GM12878 (cell line): ENCODE results near the gene PSIP1. TPM values are rescaled to one million over a fixed set of nuclear protein-coding genes. Genes with fewer than 3 reads are reported as not detected.

Experiments
- ATAC-seq: fragments of 200-7000 bp; cut with Tn5 transposase; 3 replicates; pipeline ENCODE4 v1.9.1; 2020; ENCODE audit warnings: mild to moderate bottlenecking, moderate library complexity
- BruUV-seq: library from RNA; stranded (reverse); fragments of 400-500 nt; replicated peaks from 2 replicates; lab custom pipeline; 2021; lab: Mats Ljungman, UMichigan
- CTCF ChIA-PET: fragments of 300-600 bp; sonication (Branson Sonifier 250); formaldehyde crosslinking; extraction: SDS; loops from one replicate; lab custom pipeline; 2021; ENCODE audit warnings: inconsistent platforms; lab: Yijun Ruan, JAX
- POLR2A ChIA-PET: fragments of 350-600 bp; formaldehyde crosslinking; extraction: SDS; loops from one replicate; lab custom pipeline; 2021; ENCODE audit warnings: inconsistent platforms; lab: Charles Lee
- RAD21 ChIA-PET: fragments of 300-600 bp; sonication (Branson Sonifier 250); formaldehyde crosslinking; loops from one replicate; lab custom pipeline; 2023; ENCODE audit warnings: antibody characterized with exemption; ENCODE audit not compliant: unreplicated experiment; lab: Charles Lee
- SMC1A ChIA-PET: fragments of 300-600 bp; sonication (Branson Sonifier 250); formaldehyde crosslinking; loops from one replicate; lab custom pipeline; 2023; ENCODE audit not compliant: unreplicated experiment, uncharacterized antibody; lab: Charles Lee
- DNase-seq: peaks from one replicate; pipeline ENCODE4 v3.0.0-alpha.2; 2011; ENCODE audit warnings: low read depth, low spot score
- FAIRE-seq: peaks from 3 replicates; lab custom pipeline; 2011; peaks lifted over from hg19 to GRCh38; lab: Jason Lieb, UNC
- H2AFZ ChIP-seq: 2 replicates; pipeline ENCODE4 v1.6.0; 2011; ENCODE audit warnings: low read depth, low read length, control low read depth; ENCODE audit not compliant: control insufficient read depth
- H3K27ac ChIP-seq: 2 replicates; pipeline ENCODE4 v1.5.1; 2011; ENCODE audit warnings: control low read depth; ENCODE audit not compliant: control insufficient read depth, insufficient read depth
- H3K27me3 ChIP-seq, 2 experiments: replicated peaks in 1 of 2; 2 replicates each; pipeline versions ENCODE4 v1.6.0 to v1.6.1; 2011; ENCODE audit warnings: low read length in 1 of 2; ENCODE audit not compliant: control insufficient read depth in 2 of 2, insufficient read depth in 2 of 2
- H3K36me3 ChIP-seq, 2 experiments: 2 replicates each; pipeline ENCODE4 v1.5.1; 2011; ENCODE audit warnings: low read length in 1 of 2; ENCODE audit not compliant: control insufficient read depth in 2 of 2, insufficient read depth in 2 of 2
- H3K4me1 ChIP-seq: 2 replicates; pipeline ENCODE4 v1.6.1; 2011; ENCODE audit warnings: mild to moderate bottlenecking, low read length, moderate library complexity, mixed read lengths; ENCODE audit not compliant: control insufficient read depth, insufficient read depth
- H3K4me2 ChIP-seq: 2 replicates; pipeline ENCODE4 v1.6.0; 2011; ENCODE audit warnings: control low read depth; ENCODE audit not compliant: control insufficient read depth, insufficient read depth
- H3K4me3 ChIP-seq: fragments of 200-600 bp; sonication (generic); 2 replicates; pipeline ENCODE4 v1.5.1; 2016
- H3K79me2 ChIP-seq: 2 replicates; pipeline ENCODE4 v1.6.0; 2011; ENCODE audit warnings: low read length; ENCODE audit not compliant: control insufficient read depth, insufficient read depth
- H3K9ac ChIP-seq: 2 replicates; pipeline ENCODE4 v1.8.0; 2011; ENCODE audit warnings: low read length, control low read depth, mixed read lengths; ENCODE audit not compliant: control insufficient read depth, insufficient read depth
- H3K9me3 ChIP-seq: replicated peaks from 3 replicates; pipeline ENCODE4 v1.5.1; 2011; ENCODE audit warnings: mild to moderate bottlenecking, low read length; ENCODE audit not compliant: control insufficient read depth, insufficient read depth
- H4K20me1 ChIP-seq: 2 replicates; pipeline ENCODE4 v1.6.0; 2011; ENCODE audit not compliant: control insufficient read depth, insufficient read depth
- KLF5 ChIP-seq: fragments of 450-650 bp; IDR thresholded peaks from 2 replicates; pipeline ENCODE4 v1.6.1; 2014; ENCODE audit warnings: mild to moderate bottlenecking; ENCODE audit not compliant: partially characterized antibody
- NFYA ChIP-seq: IDR thresholded peaks from 2 replicates; pipeline ENCODE4 v1.6.1; 2011; ENCODE audit warnings: low read depth, mild to moderate bottlenecking, low read length, improper control_type of control experiment, borderline replicate concordance
- RELA ChIP-seq: fragments of 450-650 bp; IDR thresholded peaks from 2 replicates; pipeline ENCODE4 v1.8.0; 2014; ENCODE audit warnings: borderline replicate concordance; ENCODE audit not compliant: partially characterized antibody
- SREBF1 ChIP-seq: IDR thresholded peaks from 2 replicates; pipeline ENCODE4 v1.6.1; 2012; ENCODE audit warnings: mild to moderate bottlenecking, low read length
- STAT3 ChIP-seq: IDR thresholded peaks from 2 replicates; pipeline ENCODE4 v1.6.1; 2011; ENCODE audit warnings: low read depth, low read length, improper control_type of control experiment
- SUZ12 ChIP-seq: fragments of 200-600 bp; sonication (generic); IDR thresholded peaks from one replicate; pipeline ENCODE4 v1.6.1; 2018; ENCODE audit warnings: antibody characterized with exemption, mild to moderate bottlenecking; ENCODE audit not compliant: unreplicated experiment
- TCF3 ChIP-seq: IDR thresholded peaks from 2 replicates; pipeline ENCODE4 v1.6.1; 2012; ENCODE audit warnings: low read depth, mild to moderate bottlenecking, low read length, borderline replicate concordance; ENCODE audit not compliant: insufficient read depth
- ZNF274 ChIP-seq: IDR thresholded peaks from one replicate; pipeline ENCODE4 v1.8.0; 2011; ENCODE audit not compliant: insufficient read length, insufficient read depth
- WGBS: methylation state at CpG from one replicate; pipeline ENCODE4 v1.1.6; 2016; ENCODE audit warnings: low lambda C conversion rate; ENCODE audit not compliant: insufficient replicate concordance, insufficient coverage; ENCODE audit errors: missing lambda C conversion rate; 5-methylcytosine and 5-hydroxymethylcytosine counted together
- in situ Hi-C: fragments of 300-500 bp; cut with MboI; formaldehyde crosslinking; loops from 9 replicates; pipeline ENCODE4 v1.14.3; 2018; ENCODE audit warnings: mixed read lengths
- intact Hi-C: fragments of 100-400 bp; cut with micrococcal nuclease; formaldehyde crosslinking; loops from one replicate; pipeline ENCODE4 v1.14.2; 2022; ENCODE audit not compliant: unreplicated experiment
- polyA plus RNA-seq, 11 experiments: library from polyadenylated mRNA; depleted of rRNA in 4 of 11; unstranded in 6 of 11; stranded (reverse) in 5 of 11; fragments of >200 nt; fragmentation: Nextera tagmentation in 4 of 11; fragmentation: Illumina TruSeq in 1 of 11; extraction: Ambion mirVana in 4 of 11; extraction: Trizol in 1 of 11; gene quantifications; 1 replicate in 1 of 11; 2 replicates in 10 of 11; pipeline versions ENCODE4 v1.2.1 to v1.2.3, GENCODE V29; 2011 to 2016; ENCODE audit warnings: inconsistent platforms in 2 of 11, missing spikeins in 2 of 11, low read depth in 1 of 11
- total RNA-seq, 4 experiments: library from RNA; depleted of rRNA in 3 of 4; stranded (reverse); fragments of >200 nt in 3 of 4; fragmentation: Illumina TruSeq in 1 of 4; extraction: Trizol in 1 of 4; gene quantifications; 2 replicates each; pipeline versions ENCODE4 v1.2.1 to v1.2.3, GENCODE V29; 2013 to 2021
- TF ChIP-seq, protein P1 (sequence below): fragments of 150-350 bp; IDR thresholded peaks from 2 replicates; pipeline ENCODE4 v1.6.1; 2016; ENCODE audit warnings: low read depth, low read length

The PSIP1 gene
- total and polyA plus RNA-seq, 10 of the 15 experiments (the other 5 are each of a cell fraction or from before 2014, with no cell fraction given) = 75.5 to 299 (median 173) TPM

DNA sequence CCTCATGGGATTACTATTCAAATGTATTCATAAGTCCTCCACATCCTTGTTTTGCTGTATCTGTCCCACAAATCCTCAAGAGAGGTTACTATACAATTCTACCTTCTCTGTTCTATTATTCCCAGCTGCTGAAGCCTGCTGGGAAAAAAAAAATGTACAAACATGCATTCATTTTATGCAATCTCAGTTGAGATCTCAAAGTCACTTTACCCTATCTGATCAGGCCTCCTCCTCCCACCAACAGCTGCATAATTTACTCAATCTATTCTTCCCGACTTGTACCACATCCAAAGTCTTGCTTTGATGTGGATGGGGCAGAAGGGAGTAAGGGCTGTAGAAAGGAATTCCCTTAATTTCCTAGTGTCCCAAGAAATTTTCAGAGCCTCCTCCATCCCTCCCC lies 28.6 kb downstream of the PSIP1 start:
- peaks cover 3% of the 10 kb centered on the region for H3K79me2 ChIP-seq
- in situ Hi-C loops = no loop called here
- H3K9ac ChIP-seq = no peak overlapping the region

More for the DNA sequence above, 28.6 kb downstream of the PSIP1 start:
- RAD21 ChIA-PET = interaction anchor here (1.5 to 1.6 kb wide), 3 partner anchors 24 to 52 kb away, joined by 3 to 7 read pairs (median 4); no protein-coding TSS in a partner anchor
- no peaks in the 10 kb centered on the region for H3K4me1 ChIP-seq
- H4K20me1 ChIP-seq = no peaks in the 10 kb centered on the region
- no peaks in the 10 kb centered on the region for H3K27me3 ChIP-seq
- intact Hi-C loops = no loop called here
- 92% methylated on average over 1 of the region's 1 CpG for WGBS
- H3K4me2 ChIP-seq = no peak overlapping the region
- peaks cover 4 to 21% of the 10 kb centered on the region in 2 experiments; a peak in 3 of 4 replicates for H3K36me3 ChIP-seq
- DNase-seq = no peak
- no peak for ATAC-seq
- CTCF ChIA-PET = interaction anchor here (1.0 to 2.6 kb wide), 4 partner anchors 9 to 124 kb away, joined by 3 to 8 read pairs (median 4); no protein-coding TSS in a partner anchor
- H2AFZ ChIP-seq = no peak overlapping the region
- no peaks in the 10 kb centered on the region for H3K9me3 ChIP-seq
- SMC1A ChIA-PET = interaction anchor here (0.8 to 5.5 kb wide), 10 partner anchors 12 to 60 kb away, joined by 3 to 29 read pairs (median 4); partner anchors contain the start of gene SNAPC3
- H3K4me3 ChIP-seq = no peak overlapping the region
- H3K27ac ChIP-seq = no peak overlapping the region
- no peak for FAIRE-seq
- TF ChIP-seq, protein P1, sequence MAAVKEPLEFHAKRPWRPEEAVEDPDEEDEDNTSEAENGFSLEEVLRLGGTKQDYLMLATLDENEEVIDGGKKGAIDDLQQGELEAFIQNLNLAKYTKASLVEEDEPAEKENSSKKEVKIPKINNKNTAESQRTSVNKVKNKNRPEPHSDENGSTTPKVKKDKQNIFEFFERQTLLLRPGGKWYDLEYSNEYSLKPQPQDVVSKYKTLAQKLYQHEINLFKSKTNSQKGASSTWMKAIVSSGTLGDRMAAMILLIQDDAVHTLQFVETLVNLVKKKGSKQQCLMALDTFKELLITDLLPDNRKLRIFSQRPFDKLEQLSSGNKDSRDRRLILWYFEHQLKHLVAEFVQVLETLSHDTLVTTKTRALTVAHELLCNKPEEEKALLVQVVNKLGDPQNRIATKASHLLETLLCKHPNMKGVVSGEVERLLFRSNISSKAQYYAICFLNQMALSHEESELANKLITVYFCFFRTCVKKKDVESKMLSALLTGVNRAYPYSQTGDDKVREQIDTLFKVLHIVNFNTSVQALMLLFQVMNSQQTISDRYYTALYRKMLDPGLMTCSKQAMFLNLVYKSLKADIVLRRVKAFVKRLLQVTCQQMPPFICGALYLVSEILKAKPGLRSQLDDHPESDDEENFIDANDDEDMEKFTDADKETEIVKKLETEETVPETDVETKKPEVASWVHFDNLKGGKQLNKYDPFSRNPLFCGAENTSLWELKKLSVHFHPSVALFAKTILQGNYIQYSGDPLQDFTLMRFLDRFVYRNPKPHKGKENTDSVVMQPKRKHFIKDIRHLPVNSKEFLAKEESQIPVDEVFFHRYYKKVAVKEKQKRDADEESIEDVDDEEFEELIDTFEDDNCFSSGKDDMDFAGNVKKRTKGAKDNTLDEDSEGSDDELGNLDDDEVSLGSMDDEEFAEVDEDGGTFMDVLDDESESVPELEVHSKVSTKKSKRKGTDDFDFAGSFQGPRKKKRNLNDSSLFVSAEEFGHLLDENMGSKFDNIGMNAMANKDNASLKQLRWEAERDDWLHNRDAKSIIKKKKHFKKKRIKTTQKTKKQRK = no peak
- TF ChIP-seq TCF3 = no peak
- TF ChIP-seq KLF5 = no peak
- TF ChIP-seq RELA = no peak
- no peak for TF ChIP-seq ZNF274
- TF ChIP-seq NFYA = no peak
- no peak for TF ChIP-seq SUZ12
- no peak for TF ChIP-seq STAT3
- TF ChIP-seq SREBF1 = no peak
- POLR2A ChIA-PET = interaction anchor here (1.2 kb wide), 1 partner anchor 29 kb away, joined by 3 read pairs; the partner anchor contains the start of gene PSIP1
- BruUV-seq = no TSS peak
